Mucosa of descending colon (tissue), 3 donors: Measurements from ENCODE around the gene NDUFA5. TPM values are rescaled to one million over a fixed set of nuclear protein-coding genes. Genes with fewer than 3 reads are reported as not detected.

Experiments
- ATAC-seq: fragments of 200-7000 bp; cut with Tn5 transposase; one replicate; pipeline ENCODE4 v1.9.1; 2020; ENCODE audit warnings: mild to moderate bottlenecking, moderate library complexity
- DNase-seq, 3 donors: peaks; one replicate each; pipeline ENCODE4 v3.0.0-alpha.2; 2020
- H3K36me3 ChIP-seq: fragments of 200-600 bp; one replicate; pipeline ENCODE4 v1.8.0; 2021; ENCODE audit warnings: low read depth, mild to moderate bottlenecking
- H3K4me1 ChIP-seq: fragments of 200-600 bp; one replicate; pipeline ENCODE4 v1.8.0; 2021; ENCODE audit warnings: low read depth, mild to moderate bottlenecking
- H3K4me3 ChIP-seq: fragments of 200-600 bp; one replicate; pipeline ENCODE4 v1.8.0; 2021; ENCODE audit warnings: mild to moderate bottlenecking
- H3K9me3 ChIP-seq: fragments of 200-600 bp; one replicate; pipeline ENCODE4 v1.8.0; 2021; ENCODE audit warnings: mild to moderate bottlenecking
- CTCF ChIP-seq: fragments of 200-600 bp; IDR thresholded peaks from one replicate; pipeline ENCODE4 v1.8.0; 2022; ENCODE audit warnings: antibody characterized with exemption, mild to moderate bottlenecking
- intact Hi-C, 2 donors: fragments of 100-400 bp; cut with DNase I in 1 of 2; cut with micrococcal nuclease in 1 of 2; formaldehyde crosslinking; loops; one replicate each; pipeline versions ENCODE4 v1.11.0 to v1.11.1; 2022; cut with DNase I, micrococcal nuclease
- total RNA-seq, 3 donors: library from RNA; stranded (reverse); fragmentation: NEBNext Ultra II Directional in 2 of 3; extraction: Animal tissue kit (Norgen Biotek cat#: 25700) in 2 of 3; gene quantifications; one replicate each; pipeline versions ENCODE4 v1.2.1 to v1.2.4, GENCODE V29; 2021 to 2023
- donor health status: DM: no; HTN: no; CAD: no; lungs with moderate emphysema.
- donor health status: DM: no; HTN: no; CAD: no.
- donor health status: DM: no; HTN: yes; CAD: no.

Gene NDUFA5
- total RNA-seq, 3 donors from 2014 or later = 88.7 to 118 (median 104) TPM

- ATAC-seq (peak; percentile 56), DNase-seq (peak in 1 of 3 donors; percentile 38)
- no peak for TF ChIP-seq CTCF
These were observed 23.0 kb upstream of the NDUFA5 start for GRCh38 chr7:123580406-123581161.

GRCh38 chr7:123579416-123579815, 21.8 kb upstream of the NDUFA5 start:
- H3K4me3 ChIP-seq = no peak overlapping the region
- no peaks in the 10 kb centered on the region for H3K36me3 ChIP-seq
- ATAC-seq = no peak
- no peaks in the 10 kb centered on the region for H3K9me3 ChIP-seq
- no peak for DNase-seq
- no peak for TF ChIP-seq CTCF
- no peaks in the 10 kb centered on the region for H3K4me1 ChIP-seq
- intact Hi-C loops = no loop called here

More at GRCh38 chr7:123580406-123581161, 23.0 kb upstream of the NDUFA5 start:
- Histone ChIP-seq H3K36me3 (no peaks in the 10 kb centered on the region), H3K4me1 (no peaks in the 10 kb centered on the region), H3K9me3 (no peaks in the 10 kb centered on the region), H3K4me3 (no peak overlapping the region)
- intact Hi-C loops = no loop called here

GRCh38 chr7:123573896-123574467, 16.4 kb upstream of the NDUFA5 start:
- ATAC-seq = no peak
- Histone ChIP-seq H3K36me3 (no peaks in the 10 kb centered on the region), H3K4me3 (no peak overlapping the region), H3K4me1 (no peaks in the 10 kb centered on the region), H3K9me3 (no peaks in the 10 kb centered on the region)
- no peak for DNase-seq
- intact Hi-C loops = no loop called here
- TF ChIP-seq CTCF = no peak

DNA sequence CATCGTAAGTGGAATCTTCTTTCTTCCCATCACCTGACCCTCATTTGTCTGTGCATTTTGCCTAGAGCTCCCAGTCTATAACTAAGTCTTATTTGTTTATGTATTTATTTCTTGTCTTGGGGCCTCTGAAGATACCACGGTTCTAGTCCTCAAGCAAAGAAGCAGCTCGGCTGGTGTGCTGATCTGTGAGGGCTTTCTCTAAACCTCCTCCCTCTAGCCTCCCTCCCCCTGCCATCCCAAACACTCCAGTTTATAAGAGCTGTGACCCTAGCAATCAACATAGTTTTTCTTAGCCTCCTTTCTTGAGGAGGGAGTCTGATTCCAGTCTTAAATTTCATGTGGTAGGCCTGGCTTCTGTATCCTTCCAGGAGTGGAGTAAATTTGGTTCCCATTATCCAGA, 15.7 kb upstream of the NDUFA5 start:
- TF ChIP-seq CTCF = no peak
- H3K9me3 ChIP-seq = no peaks in the 10 kb centered on the region
- intact Hi-C loops = no loop called here
- H3K4me3 ChIP-seq = no peak overlapping the region
- no peak for ATAC-seq
- DNase-seq = no peak
- H3K36me3 ChIP-seq = no peaks in the 10 kb centered on the region
- H3K4me1 ChIP-seq = no peaks in the 10 kb centered on the region

DNA sequence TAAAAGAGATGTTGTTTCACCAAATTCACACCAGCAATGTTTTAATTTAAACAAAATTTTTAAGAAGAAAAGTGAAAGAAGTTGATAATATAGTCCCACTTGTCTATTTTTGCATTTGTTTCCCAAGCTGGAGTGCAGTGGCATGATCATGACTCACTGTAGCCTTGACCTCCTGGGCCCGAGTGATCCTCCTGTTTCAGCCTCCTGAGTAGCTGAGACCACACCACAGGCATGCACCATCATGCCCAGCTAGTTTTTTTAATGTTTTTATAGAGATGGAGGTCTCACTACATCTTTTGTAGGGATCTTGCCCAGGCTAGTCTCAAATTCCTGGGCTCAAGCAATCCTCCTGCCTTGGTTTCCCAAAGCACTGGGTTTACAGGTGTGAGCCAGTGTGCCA, 14.1 kb upstream of the NDUFA5 start:
- no peak for ATAC-seq
- no peak for TF ChIP-seq CTCF
- intact Hi-C loops = no loop called here
- Histone ChIP-seq H3K4me1 (no peaks in the 10 kb centered on the region), H3K4me3 (no peak overlapping the region), H3K9me3 (no peaks in the 10 kb centered on the region), H3K36me3 (no peaks in the 10 kb centered on the region)
- no peak for DNase-seq
